NB4 (cell line): Measurements from ENCODE around the gene AP4B1.

Source experiments
- DNase-seq: peaks from one replicate; pipeline ENCODE4 v3.0.0; 2010; ENCODE audit warnings: low read depth
- H3K4me3 ChIP-seq: one replicate; pipeline ENCODE4 v1.5.1; 2011; ENCODE audit warnings: mild to moderate bottlenecking, low read depth, low read length, moderate library complexity
- CTCF ChIP-seq: IDR thresholded peaks from one replicate; pipeline ENCODE4 v1.5.1; 2012; ENCODE audit warnings: low read depth, low read length
- MYC ChIP-seq: IDR thresholded peaks from 2 replicates; pipeline ENCODE4 v1.6.1; 2011; ENCODE audit warnings: low read depth, low read length
- POLR2A ChIP-seq: IDR thresholded peaks from 2 replicates; pipeline ENCODE4 v1.6.1; 2011; ENCODE audit warnings: mild to moderate bottlenecking; ENCODE audit not compliant: insufficient read length; ENCODE audit errors: extremely low read depth
- TF ChIP-seq, protein P1 (sequence below): IDR thresholded peaks from 2 replicates; pipeline ENCODE4 v1.6.1; 2011; ENCODE audit warnings: low read depth, low read length

The AP4B1 gene

GRCh38 chr1:113938192-113938591 is 33.6 kb upstream of the AP4B1 start:
- H3K4me3 ChIP-seq: no peak overlapping the region
- no peak for DNase-seq
- TF ChIP-seq POLR2A (no peak), MYC (no peak)

DNA sequence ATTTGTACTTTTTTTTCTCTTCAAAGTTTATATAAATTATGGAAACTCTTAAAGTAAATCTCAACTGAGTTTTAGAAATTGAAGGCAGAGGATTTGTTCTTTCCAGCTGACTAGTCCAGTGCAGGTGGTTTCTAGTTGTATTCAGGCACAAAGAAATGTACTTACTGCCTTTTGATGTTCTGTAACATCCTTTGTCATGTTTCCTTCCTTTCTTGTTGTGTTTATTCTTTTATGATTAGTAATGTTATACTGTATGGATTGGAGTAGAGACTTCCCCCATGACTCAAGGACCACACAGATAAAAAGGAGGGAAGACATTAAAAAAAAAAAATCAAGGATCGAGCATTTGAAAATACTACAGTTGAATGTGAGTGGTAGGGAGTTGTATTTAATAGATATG is 32.5 kb upstream of the AP4B1 start:
- H3K4me3 ChIP-seq: no peak overlapping the region
- DNase-seq: no peak
- TF ChIP-seq CTCF: no peak
- TF ChIP-seq POLR2A: no peak
- no peak for TF ChIP-seq MYC
- TF ChIP-seq, protein P1, sequence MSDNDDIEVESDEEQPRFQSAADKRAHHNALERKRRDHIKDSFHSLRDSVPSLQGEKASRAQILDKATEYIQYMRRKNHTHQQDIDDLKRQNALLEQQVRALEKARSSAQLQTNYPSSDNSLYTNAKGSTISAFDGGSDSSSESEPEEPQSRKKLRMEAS: no peak

DNA sequence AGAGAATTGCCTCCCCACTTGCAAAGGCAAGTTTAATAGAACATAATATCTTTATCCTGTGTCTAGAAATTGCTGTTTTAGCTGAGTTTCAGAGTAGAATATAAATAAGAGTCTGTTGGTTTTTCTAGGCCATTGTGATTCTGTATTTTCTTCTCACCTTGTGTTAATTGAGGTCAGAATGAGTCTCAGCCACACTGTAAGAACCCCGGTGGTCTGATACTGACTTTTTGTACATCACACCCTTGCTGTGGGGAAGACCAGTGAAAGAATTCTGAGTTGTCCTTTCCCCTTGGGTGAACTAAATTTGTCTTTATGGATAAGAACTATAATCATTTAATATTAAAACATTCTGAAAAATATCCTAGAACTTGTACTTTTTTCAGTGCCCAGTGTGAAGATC is 31.4 kb upstream of the AP4B1 start:
- H3K4me3 ChIP-seq: no peak overlapping the region
- DNase-seq: no peak
- no peak for TF ChIP-seq MYC
- TF ChIP-seq, protein P1: no peak
- TF ChIP-seq POLR2A: no peak
- no peak for TF ChIP-seq CTCF

DNA sequence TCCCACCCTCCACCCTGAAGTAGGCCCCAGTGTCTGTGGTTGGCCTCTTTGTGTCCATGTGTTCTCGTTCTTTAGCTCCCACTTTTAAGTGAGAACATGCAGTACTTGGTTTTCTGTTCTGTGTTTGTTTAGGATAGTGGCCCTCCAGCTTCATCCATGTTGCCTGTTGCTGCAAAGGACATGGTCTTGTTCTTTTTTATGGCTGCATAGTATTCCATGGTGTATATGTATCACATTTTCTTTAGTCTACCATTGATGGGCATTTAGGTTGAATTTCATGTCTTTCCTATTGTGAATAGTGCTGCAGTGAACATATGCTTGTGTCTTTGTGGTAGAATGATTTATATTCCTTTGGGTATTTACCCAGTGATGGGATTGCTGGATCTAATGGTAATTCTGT is 30.6 kb upstream of the AP4B1 start:
- TF ChIP-seq MYC: no peak
- TF ChIP-seq, protein P1: no peak
- TF ChIP-seq POLR2A: no peak
- no peak for TF ChIP-seq CTCF
- no peak for DNase-seq

GRCh38 chr1:113934511-113935055 is 30.0 kb upstream of the AP4B1 start:
- H3K4me3 ChIP-seq: no peak overlapping the region
- no peak for DNase-seq
- TF ChIP-seq, protein P1: no peak
- TF ChIP-seq CTCF (no peak), POLR2A (no peak), MYC (no peak)

More for the DNA sequence above, 30.6 kb upstream of the AP4B1 start:
- H3K4me3 ChIP-seq: no peak overlapping the region

- no peak for TF ChIP-seq MYC
- TF ChIP-seq, protein P1: no peak
- TF ChIP-seq POLR2A: no peak
- no peak for TF ChIP-seq CTCF
- no peak overlapping the region for H3K4me3 ChIP-seq
- DNase-seq: no peak
These were observed 29.4 kb upstream of the AP4B1 start for GRCh38 chr1:113934006-113934405.
